Suprapubic skin (tissue), 4 donors: ENCODE results near the gene SELENBP1. TPM values are rescaled to one million over a fixed set of nuclear protein-coding genes. Genes with fewer than 3 reads are reported as not detected.

Experiments used
- DNase-seq, 2 donors: peaks; one replicate each; pipeline ENCODE4 v3.0.0-alpha.2; 2019; ENCODE audit warnings: low spot score in 2 of 2
- H3K27ac ChIP-seq: fragments of 200-600 bp; sonication (generic); one replicate; pipeline ENCODE4 v1.5.1; 2019
- H3K27me3 ChIP-seq: fragments of 200-600 bp; sonication (generic); one replicate; pipeline ENCODE4 v1.5.1; 2019
- H3K36me3 ChIP-seq: fragments of 200-600 bp; sonication (generic); one replicate; pipeline ENCODE4 v1.5.1; 2019
- H3K4me1 ChIP-seq: fragments of 200-600 bp; sonication (generic); one replicate; pipeline ENCODE4 v1.5.1; 2019
- H3K4me3 ChIP-seq: fragments of 200-600 bp; sonication (generic); one replicate; pipeline ENCODE4 v1.5.1; 2019; ENCODE audit warnings: mild to moderate bottlenecking
- H3K9me3 ChIP-seq: fragments of 200-600 bp; sonication (generic); one replicate; pipeline ENCODE4 v1.5.1; 2019
- EP300 ChIP-seq: sonication (generic); formaldehyde crosslinking; IDR thresholded peaks from one replicate; pipeline ENCODE4 v1.6.1; 2017; ENCODE audit warnings: antibody characterized with exemption
- POLR2A ChIP-seq, 2 donors: fragments of 450-650 bp; IDR thresholded peaks; one replicate each; pipeline ENCODE4 v1.6.1; 2017; ENCODE audit warnings: antibody characterized with exemption in 2 of 2, mild to moderate bottlenecking in 2 of 2, moderate library complexity in 2 of 2
- POLR2AphosphoS5 ChIP-seq, 3 donors: sonication (generic); formaldehyde crosslinking; IDR thresholded peaks; one replicate each; pipeline ENCODE4 v1.6.1; 2017; ENCODE audit warnings: antibody characterized with exemption in 3 of 3
- WGBS: methylation state at CpG from one replicate; pipeline ENCODE4 v1.1.5; 2018; 5-methylcytosine and 5-hydroxymethylcytosine counted together
- total RNA-seq, 4 donors: library from RNA; depleted of rRNA; stranded (reverse); fragments of >200 nt; gene quantifications; one replicate each; pipeline ENCODE4 v1.1.0, GENCODE V29; 2016
- TF ChIP-seq, protein P1 (sequence below), 2 donors: fragments of 200-600 bp in 1 of 2; fragments of 450-650 bp in 1 of 2; sonication (generic) in 1 of 2; IDR thresholded peaks; one replicate each; pipeline ENCODE4 v1.5.1; 2016 to 2019; ENCODE audit warnings: antibody characterized with exemption in 2 of 2, mild to moderate bottlenecking in 1 of 2, moderate library complexity in 1 of 2

SELENBP1 gene
- total RNA-seq, 4 donors from 2014 or later: 32.0 to 67.5 (median 48.7) TPM

DNA sequence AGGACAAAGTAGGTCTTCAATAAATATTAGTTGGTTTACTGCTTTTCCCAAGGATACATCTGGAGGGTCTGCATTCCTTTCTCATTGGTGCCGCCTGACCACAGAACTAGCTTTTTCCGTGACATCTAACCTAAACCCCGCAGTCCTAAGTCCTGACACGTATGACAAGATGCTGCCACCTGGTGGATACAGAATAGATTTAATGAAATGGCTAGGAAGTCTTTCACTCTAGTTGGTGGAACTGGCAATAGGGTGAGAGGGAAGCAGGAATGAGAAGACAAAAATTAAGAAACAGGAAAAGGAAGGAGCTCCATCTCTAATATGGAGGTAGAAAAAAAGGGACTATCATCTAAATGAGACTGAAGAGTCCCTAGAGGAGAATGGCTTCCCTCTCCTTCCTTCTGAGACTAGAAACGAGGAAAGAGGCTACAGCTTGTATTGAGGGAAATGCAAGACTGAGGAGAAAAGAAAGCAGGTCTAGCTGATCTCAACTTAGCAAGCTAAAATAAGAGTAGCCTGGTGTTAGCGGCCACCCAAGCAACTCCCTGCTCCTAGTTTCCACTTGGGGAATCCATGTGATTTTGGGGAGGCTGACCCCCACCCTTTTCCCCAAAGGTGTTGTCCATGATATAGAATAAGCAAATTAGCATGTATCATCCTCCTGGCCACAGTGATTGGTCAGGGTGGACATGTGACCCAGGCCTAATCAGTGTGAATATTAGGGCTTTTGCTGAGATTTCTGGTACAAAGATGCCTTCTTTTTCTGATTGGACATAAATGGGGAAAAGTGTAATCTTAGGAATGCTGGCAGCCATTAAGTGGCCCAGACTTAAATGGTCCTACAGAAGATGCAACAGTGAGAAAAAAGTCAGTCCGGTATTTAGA, 31.4 kb downstream of the SELENBP1 start:
- H3K4me3 ChIP-seq: no peak overlapping the region
- H3K9me3 ChIP-seq: no peaks in the 10 kb centered on the region
- DNase-seq: no peak
- WGBS: 25% methylated on average over 7 of the region's 7 CpGs
- H3K36me3 ChIP-seq: peaks cover 34% of the 10 kb centered on the region
- H3K27me3 ChIP-seq: no peaks in the 10 kb centered on the region
- H3K4me1 ChIP-seq: peaks cover 13% of the 10 kb centered on the region
- no peak overlapping the region for H3K27ac ChIP-seq
- no peak for TF ChIP-seq EP300
- TF ChIP-seq, protein P1, sequence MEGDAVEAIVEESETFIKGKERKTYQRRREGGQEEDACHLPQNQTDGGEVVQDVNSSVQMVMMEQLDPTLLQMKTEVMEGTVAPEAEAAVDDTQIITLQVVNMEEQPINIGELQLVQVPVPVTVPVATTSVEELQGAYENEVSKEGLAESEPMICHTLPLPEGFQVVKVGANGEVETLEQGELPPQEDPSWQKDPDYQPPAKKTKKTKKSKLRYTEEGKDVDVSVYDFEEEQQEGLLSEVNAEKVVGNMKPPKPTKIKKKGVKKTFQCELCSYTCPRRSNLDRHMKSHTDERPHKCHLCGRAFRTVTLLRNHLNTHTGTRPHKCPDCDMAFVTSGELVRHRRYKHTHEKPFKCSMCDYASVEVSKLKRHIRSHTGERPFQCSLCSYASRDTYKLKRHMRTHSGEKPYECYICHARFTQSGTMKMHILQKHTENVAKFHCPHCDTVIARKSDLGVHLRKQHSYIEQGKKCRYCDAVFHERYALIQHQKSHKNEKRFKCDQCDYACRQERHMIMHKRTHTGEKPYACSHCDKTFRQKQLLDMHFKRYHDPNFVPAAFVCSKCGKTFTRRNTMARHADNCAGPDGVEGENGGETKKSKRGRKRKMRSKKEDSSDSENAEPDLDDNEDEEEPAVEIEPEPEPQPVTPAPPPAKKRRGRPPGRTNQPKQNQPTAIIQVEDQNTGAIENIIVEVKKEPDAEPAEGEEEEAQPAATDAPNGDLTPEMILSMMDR (IDR thresholded peaks at IDR 0.05): peak; percentile 60 to 67
- no peak for TF ChIP-seq POLR2AphosphoS5 (IDR thresholded peaks at IDR 0.05)
- no peak for TF ChIP-seq POLR2A (IDR thresholded peaks at IDR 0.05)

DNA sequence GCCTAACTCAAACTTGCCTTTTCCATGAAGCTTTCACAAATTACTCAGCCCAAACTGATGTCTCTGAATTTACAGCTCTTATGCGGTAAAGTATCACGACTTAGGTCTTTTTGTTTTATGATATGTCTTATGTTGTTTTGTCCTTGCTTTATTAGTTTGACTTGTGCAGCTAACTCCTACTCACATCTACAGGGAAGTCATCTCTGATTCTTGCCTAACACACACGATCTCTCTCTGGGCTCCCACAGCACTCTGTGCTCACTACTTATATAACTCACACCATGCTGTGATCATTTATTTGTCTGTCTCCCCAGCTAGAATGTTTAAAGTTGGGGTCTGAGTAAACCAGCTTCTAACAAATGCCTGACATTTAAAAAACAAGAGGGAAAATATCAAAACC, 35.9 kb downstream of the SELENBP1 start:
- no peak overlapping the region for H3K27ac ChIP-seq
- peaks cover 8% of the 10 kb centered on the region for H3K4me1 ChIP-seq
- TF ChIP-seq POLR2A (IDR thresholded peaks at IDR 0.05) (no peak), POLR2AphosphoS5 (IDR thresholded peaks at IDR 0.05) (no peak), EP300 (no peak)
- TF ChIP-seq, protein P1 (IDR thresholded peaks at IDR 0.05): no peak
- H3K4me3 ChIP-seq: no peak overlapping the region
- H3K36me3 ChIP-seq: peaks cover under 1% of the 10 kb centered on the region
- H3K27me3 ChIP-seq: no peaks in the 10 kb centered on the region
- 92% methylated on average over 3 of the region's 3 CpGs for WGBS
- no peak for DNase-seq
- H3K9me3 ChIP-seq: no peaks in the 10 kb centered on the region

DNA sequence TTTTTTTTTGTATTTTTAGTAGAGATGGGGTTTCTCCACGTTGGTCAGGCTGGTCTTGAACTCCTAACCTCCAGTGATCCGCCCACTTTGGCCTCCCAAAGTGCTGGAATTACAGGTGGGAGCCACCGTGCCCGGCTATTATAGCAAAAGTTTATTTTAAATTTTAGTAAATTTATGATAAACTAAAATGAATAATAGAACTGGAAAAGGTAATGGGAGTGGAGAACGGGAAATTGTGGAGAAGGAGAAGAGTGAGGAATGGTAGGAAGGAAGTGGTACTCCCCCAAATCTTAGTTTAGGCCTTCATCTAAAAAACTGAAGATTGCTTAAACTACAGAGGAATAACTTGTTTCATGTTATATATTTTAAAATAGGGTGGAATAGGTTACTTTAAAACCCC, 37.7 kb downstream of the SELENBP1 start:
- WGBS: 90% methylated on average over 5 of the region's 5 CpGs
- TF ChIP-seq, protein P1 (IDR thresholded peaks at IDR 0.05): no peak
- no peak for TF ChIP-seq POLR2A (IDR thresholded peaks at IDR 0.05)
- no peaks in the 10 kb centered on the region for H3K4me1 ChIP-seq

DNA sequence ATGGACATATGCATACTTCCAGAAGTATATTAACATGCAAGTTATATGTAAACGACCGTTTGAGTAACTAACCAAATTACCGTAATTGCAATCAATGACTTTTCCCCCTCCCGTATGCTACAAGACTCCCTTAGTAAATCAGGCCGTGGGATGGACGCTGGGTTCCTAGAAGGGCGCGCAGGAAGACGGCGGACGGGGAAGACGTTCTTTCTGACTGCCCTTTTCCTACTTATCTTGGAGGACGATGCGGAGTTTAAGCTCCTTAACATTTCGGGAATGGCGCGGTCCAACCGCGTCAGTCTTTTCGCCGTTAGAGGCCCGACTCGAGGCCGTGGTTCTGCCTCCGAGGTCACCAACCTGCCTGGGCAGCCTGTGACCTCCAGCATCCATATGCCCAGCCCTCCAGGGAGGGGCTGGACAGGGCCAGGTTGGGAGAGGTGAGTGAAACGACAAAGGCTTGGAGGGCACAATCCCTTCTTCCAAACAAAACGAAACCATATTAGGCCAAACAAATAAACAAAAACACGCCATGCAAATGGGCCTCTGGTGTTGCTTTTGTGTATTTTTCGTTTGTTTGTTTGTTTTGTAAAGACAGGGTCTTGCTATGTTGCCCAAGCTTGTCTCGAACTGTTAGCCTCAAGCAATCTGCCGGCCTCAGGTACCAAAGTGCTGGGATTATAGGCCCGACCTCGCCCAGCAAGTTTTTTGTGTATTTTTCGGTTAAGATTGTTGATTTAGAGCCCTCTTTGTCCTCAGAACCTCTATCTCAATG, 44.4 kb downstream of the SELENBP1 start:
- no peaks in the 10 kb centered on the region for H3K27me3 ChIP-seq
- peaks cover 38% of the 10 kb centered on the region for H3K4me1 ChIP-seq
- no peaks in the 10 kb centered on the region for H3K9me3 ChIP-seq
- WGBS: 25% methylated on average over 15 of the region's 34 CpGs
- peak overlapping the region; percentile 97 for H3K27ac ChIP-seq
- TF ChIP-seq POLR2A (IDR thresholded peaks at IDR 0.05) (no peak), POLR2AphosphoS5 (IDR thresholded peaks at IDR 0.05) (no peak), EP300 (no peak)
- TF ChIP-seq, protein P1 (IDR thresholded peaks at IDR 0.05): no peak
- peak overlapping the region; percentile 86 for H3K4me3 ChIP-seq
- peaks cover 9% of the 10 kb centered on the region for H3K36me3 ChIP-seq
- DNase-seq: no peak

More for the DNA sequence above, 37.7 kb downstream of the SELENBP1 start:
- no peaks in the 10 kb centered on the region for H3K27me3 ChIP-seq
- no peak for DNase-seq
- H3K9me3 ChIP-seq: no peaks in the 10 kb centered on the region
- H3K4me3 ChIP-seq: no peak overlapping the region
- no peak overlapping the region for H3K27ac ChIP-seq
- no peaks in the 10 kb centered on the region for H3K36me3 ChIP-seq
